LNCAP (cell line): ENCODE results near the gene ABO.

Experiments
- TF ChIP-seq, protein P1 (sequence below): fragments of 450-650 bp; IDR thresholded peaks from 2 replicates; pipeline ENCODE4 v1.5.1; 2017; ENCODE audit warnings: mild to moderate bottlenecking

Gene ABO

DNA sequence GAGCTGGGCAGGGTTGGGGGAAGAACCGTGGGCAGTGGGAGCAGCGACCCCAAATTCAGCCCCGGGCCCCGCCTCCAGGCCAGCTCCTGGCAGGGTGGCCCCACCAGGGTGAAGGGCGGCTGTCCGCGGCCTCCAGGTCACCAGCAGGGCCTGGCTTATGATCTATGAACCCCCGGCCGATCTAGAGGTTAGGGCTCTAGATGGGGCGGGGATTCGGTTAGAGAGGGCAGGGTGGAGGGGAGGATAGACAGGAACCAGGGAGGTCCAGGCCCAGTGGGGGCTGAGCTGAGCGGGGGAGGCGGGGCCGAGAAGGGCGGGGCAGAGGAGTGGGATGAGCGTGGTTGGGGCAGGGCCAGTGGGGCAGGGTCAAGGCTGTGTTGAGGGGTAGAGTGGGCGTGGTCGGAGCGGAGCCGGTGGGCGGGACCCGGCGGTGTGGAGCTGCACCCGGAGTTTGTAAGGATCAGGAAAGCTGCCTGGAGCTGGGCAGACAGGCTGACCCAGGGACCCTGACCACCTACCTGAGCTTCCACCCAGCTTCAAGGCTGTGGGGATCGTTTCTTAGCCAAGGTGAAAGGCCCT is 36.6 kb downstream of the ABO start:
- TF ChIP-seq, protein P1, sequence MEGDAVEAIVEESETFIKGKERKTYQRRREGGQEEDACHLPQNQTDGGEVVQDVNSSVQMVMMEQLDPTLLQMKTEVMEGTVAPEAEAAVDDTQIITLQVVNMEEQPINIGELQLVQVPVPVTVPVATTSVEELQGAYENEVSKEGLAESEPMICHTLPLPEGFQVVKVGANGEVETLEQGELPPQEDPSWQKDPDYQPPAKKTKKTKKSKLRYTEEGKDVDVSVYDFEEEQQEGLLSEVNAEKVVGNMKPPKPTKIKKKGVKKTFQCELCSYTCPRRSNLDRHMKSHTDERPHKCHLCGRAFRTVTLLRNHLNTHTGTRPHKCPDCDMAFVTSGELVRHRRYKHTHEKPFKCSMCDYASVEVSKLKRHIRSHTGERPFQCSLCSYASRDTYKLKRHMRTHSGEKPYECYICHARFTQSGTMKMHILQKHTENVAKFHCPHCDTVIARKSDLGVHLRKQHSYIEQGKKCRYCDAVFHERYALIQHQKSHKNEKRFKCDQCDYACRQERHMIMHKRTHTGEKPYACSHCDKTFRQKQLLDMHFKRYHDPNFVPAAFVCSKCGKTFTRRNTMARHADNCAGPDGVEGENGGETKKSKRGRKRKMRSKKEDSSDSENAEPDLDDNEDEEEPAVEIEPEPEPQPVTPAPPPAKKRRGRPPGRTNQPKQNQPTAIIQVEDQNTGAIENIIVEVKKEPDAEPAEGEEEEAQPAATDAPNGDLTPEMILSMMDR, result no peak

DNA sequence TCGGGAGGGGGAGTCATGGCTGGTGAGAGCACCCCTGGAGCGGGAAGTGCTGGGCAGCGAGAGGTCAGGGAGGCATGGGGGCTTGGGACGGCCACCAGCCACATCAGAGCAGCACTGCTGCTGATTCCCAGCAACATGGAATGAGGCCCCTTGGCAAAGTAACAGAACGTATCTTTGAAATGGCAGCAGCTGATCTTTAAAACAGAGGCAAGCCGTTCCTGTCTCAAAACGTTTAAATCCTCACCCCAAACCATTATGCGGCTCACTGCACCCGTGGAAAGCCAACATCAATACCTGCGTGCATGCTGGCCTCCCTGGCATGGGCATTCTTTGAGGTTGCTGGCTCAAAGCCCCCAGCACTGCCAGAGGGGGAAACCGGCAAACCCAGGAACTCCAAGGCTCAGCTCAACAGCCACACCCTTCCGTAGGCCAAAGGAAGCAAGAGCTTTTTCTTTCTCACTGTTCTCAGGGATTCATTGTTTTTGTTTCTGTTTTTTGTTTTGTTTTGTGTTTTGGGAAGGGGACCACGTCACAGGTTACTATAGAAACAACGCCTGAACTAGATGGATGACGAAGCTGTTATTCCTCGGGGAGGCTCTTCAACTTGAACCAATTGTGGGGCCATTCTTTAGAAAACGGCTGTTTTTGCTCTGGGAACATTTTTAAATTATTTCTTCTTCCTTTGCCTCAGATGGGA is 37.8 kb downstream of the ABO start:
- TF ChIP-seq, protein P1, result no peak

DNA sequence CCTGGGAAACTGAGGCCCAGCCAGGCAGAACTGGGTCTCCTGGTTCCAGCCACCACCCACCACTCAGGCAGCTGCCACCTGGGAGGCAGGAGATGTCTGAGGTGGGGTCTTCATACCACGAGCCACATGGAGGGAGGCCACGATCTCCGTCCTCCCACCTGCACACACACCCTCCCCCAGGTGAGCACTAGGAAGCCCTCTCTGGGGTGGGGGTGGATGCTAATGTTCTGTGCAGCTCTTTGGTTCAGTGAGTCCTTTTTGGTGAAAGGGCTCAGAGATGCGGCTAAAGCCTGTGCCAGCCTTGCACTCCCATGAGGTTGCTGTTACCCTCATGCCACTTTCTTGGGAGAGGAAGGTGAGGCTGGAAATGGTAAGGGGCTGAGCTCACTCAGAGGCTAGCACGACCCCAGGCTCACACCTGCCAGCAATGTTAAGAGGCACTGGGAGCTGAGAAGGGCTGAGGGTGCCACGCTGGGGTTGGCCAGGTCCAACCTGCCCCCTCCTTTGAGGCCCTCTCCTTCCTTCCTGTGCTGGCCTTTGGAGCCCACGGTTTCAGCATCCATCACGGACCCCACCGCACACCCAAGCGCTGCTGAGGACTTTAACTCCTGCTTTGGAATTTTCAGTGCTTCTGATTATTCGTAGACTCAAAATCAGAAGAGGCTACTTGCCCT is 39.3 kb downstream of the ABO start:
- TF ChIP-seq, protein P1, result no peak

DNA sequence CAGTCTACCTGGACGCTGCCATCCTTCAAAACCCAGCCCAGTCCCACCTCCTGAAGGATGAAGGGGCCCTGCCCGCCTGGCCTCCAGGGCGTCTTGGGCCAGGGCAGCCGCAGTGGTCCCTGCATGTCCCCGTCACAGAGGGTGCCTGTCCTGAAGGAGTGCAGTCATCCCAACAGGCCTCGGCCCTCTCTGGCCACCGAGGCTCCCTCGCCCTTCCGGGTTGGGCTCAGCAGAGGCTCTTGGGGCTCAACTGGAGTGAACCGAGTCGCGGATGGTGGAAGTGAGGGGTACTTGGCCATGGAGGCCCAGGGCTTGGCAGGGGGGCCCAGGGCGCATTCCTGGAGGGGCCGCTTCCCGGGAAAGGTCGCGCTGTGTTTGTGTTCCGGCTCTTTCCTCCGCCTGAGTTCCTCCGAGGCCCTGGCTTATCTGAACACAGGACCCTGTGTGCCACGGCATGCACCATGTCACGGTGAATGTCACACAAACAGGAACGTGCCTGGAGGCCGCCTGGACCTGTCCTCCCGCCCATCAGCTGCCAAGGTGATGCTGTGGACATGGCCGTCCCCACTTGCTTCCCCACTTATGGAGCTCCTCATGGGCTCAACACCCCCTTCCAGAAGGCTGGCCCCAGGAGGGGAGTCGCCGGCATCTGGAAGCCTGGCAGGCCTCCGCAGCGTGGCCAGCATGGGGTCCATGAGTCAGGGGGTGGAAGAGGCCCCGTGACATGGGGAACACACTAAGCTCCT is 40.3 kb downstream of the ABO start:
- TF ChIP-seq, protein P1, result no peak

DNA sequence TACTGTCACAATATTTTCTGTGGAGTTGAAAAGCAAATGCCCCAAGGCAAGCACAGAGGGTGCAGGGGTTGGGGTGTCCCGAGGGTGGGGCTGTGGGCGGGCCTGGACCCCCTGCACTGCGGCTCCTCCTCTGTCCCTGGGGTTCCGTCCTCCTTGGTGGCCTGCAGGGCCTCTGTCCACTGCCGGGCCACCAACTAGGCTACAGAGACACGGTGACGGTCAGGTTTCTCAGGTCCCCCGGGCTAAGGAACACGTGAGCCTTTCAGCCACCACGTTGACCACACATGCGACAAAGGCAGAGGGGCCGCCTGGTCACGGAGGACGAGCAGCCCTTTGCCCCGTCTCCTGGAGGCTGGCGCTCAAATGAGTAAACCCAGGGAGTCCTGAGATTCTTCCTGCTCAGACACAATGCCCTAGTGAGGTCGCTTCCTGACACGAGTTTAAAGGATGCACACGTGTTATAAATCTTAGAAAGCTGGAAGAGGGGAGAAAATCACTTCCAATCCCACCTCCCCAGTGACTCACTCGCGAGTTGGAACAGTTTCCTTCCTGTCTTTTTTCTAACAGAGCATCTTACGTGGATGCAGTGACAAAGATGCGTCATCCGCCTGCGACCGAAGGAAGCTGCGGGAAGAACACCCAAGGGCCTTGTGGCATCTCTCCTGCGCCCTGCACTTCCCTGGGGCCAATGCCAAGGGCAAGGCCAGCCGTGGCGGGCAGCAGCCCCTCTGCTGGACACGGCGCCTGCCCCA is 41.1 kb downstream of the ABO start:
- TF ChIP-seq, protein P1, result no peak

DNA sequence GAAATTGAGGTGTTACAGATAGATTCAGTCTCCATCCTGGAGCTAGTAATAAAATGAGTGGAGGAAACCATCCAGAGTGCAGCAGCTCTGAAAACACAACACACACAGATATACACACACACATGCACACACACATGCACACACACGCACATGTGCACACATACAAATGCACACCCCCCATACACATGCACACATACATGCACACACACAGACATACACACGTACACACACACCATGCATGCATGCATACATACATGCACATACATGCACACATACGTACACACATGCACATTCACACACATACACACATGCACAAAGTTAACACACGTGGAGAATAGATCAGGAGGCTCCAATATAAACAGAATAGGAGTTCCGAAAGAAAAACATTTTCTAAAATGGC is 44.9 kb downstream of the ABO start:
- TF ChIP-seq, protein P1, result no peak

DNA sequence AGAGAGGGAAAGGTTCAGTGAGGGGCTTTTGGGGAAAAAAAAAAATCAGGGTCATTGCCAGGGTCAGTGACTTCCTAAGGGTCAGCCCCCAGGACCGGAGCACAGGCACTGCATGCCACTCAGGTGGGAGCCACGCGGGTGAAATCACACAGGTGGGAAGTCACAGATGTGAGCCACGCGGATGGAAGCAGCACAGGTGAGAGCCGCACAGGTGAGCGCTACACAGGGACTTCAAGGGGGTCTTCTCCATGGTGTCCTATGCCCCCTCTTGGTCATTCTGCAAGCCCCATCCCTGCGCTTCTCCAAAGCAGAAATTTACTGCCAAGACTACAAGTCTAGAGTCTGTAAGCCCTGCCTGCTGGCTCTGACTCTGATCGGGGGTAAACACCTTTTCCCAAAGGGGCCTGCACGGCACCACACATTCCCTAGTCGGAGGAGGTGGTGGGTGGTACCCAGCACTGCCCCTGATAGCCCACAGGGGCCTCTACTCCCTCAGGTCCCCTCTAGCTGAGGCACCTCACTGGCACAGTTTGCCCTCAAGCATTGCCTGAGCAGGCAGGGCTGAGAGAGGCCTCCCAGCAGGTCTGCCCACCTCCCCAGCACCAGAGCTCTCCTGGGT is 47.6 kb downstream of the ABO start:
- TF ChIP-seq, protein P1, result no peak
